Measurements from ENCODE around the gene PEX26. TPM values are rescaled to one million over a fixed set of nuclear protein-coding genes. Genes with fewer than 3 reads are reported as not detected.

The PEX26 gene
- total and polyA plus RNA-seq, 2 experiments from 2014 or later, result 5.4 to 45.5 TPM

GRCh38 chr22:18109410-18110193, 31.8 kb downstream of the PEX26 start:
- Histone ChIP-seq H3K4me1 (ENCODE audit: low read depth) (no peaks in the 10 kb centered on the region), H3K27ac (no peak overlapping the region), H3K27me3 (peaks cover 34% of the 10 kb centered on the region), H3K36me3 (no peaks in the 10 kb centered on the region), H3K9me3 (ENCODE audit: low read depth) (no peaks in the 10 kb centered on the region), H3K4me3 (no peak overlapping the region)
- DNase-seq (ENCODE audit: low read depth in 1 of 2, low spot score in 1 of 2), result no peak
- no peak for TF ChIP-seq CTCF (IDR thresholded peaks at IDR 0.05; ENCODE audit: low read depth, low read length)

- TF ChIP-seq CTCF (IDR thresholded peaks at IDR 0.05; ENCODE audit: low read depth, low read length), result no peak
- H3K27me3 ChIP-seq, result peaks cover 34% of the 10 kb centered on the region
- no peak within 1 kb of the TSS for H3K27ac ChIP-seq
- no peaks in the 10 kb centered on the region for H3K4me1 ChIP-seq (ENCODE audit: low read depth)
- peak within 1 kb of the TSS; percentile 33 for H3K4me3 ChIP-seq
- peak; percentile 36 to 66 for DNase-seq (ENCODE audit: low read depth in 1 of 2, low spot score in 1 of 2)
- H3K9me3 ChIP-seq (ENCODE audit: low read depth), result no peaks in the 10 kb centered on the region
- no peaks in the 10 kb centered on the region for H3K36me3 ChIP-seq
Measured at GRCh38 chr22:18110194-18110953, 32.6 kb downstream of the PEX26 start, which contains the start of gene TUBA8. Gene TUBA8, plus strand, starts transcription at chr22:18110809. Its CDS starts 57 bp downstream, at chr22:18110866.

GRCh38 chr22:18110954-18111758, 33.4 kb downstream of the PEX26 start:
- H3K4me1 ChIP-seq (ENCODE audit: low read depth), result no peaks in the 10 kb centered on the region
- H3K9me3 ChIP-seq (ENCODE audit: low read depth), result no peaks in the 10 kb centered on the region
- H3K27me3 ChIP-seq, result peaks cover 34% of the 10 kb centered on the region
- no peak for TF ChIP-seq CTCF (IDR thresholded peaks at IDR 0.05; ENCODE audit: low read depth, low read length)
- no peaks in the 10 kb centered on the region for H3K36me3 ChIP-seq
- no peak for DNase-seq (ENCODE audit: low read depth in 1 of 2, low spot score in 1 of 2)
- no peak overlapping the region for H3K27ac ChIP-seq
- H3K4me3 ChIP-seq, result peak overlapping the region; percentile 33

GRCh38 chr22:18111759-18112330, 34.1 kb downstream of the PEX26 start:
- Histone ChIP-seq H3K27ac (no peak overlapping the region), H3K4me3 (no peak overlapping the region), H3K27me3 (peaks cover 34% of the 10 kb centered on the region), H3K36me3 (no peaks in the 10 kb centered on the region), H3K4me1 (ENCODE audit: low read depth) (no peaks in the 10 kb centered on the region), H3K9me3 (ENCODE audit: low read depth) (no peaks in the 10 kb centered on the region)
- DNase-seq (ENCODE audit: low read depth in 1 of 2, low spot score in 1 of 2), result no peak
- TF ChIP-seq CTCF (IDR thresholded peaks at IDR 0.05; ENCODE audit: low read depth, low read length), result no peak

- H3K27ac ChIP-seq, result no peak overlapping the region
- H3K9me3 ChIP-seq (ENCODE audit: low read depth), result no peaks in the 10 kb centered on the region
- H3K36me3 ChIP-seq, result no peaks in the 10 kb centered on the region
- no peak for DNase-seq (ENCODE audit: low read depth in 1 of 2, low spot score in 1 of 2)
- H3K4me1 ChIP-seq (ENCODE audit: low read depth), result no peaks in the 10 kb centered on the region
- TF ChIP-seq CTCF (IDR thresholded peaks at IDR 0.05; ENCODE audit: low read depth, low read length), result no peak
- H3K4me3 ChIP-seq, result no peak overlapping the region
- peaks cover 34% of the 10 kb centered on the region for H3K27me3 ChIP-seq
Measured at GRCh38 chr22:18112440-18112839, 34.6 kb downstream of the PEX26 start.

Data from cardiac muscle cell (in vitro differentiated cells and primary cell).